Spleen (tissue), 11 donors: ENCODE results near the gene RAB11FIP4. TPM values are rescaled to one million over a fixed set of nuclear protein-coding genes. Genes with fewer than 3 reads are reported as not detected.
"Not testable (repeated sequence)": the region's sequence is repeated elsewhere in the genome, so short reads cannot be mapped to it uniquely, and the experiment has no call there.

ENCODE experiments used
- DNase-seq: peaks from one replicate; pipeline ENCODE4 v3.0.0-alpha.2; 2020
- H3K27ac ChIP-seq, 8 donors: fragments of 200-600 bp; sonication (generic) in 7 of 8; 1 replicate in 4 of 8; 2 replicates in 4 of 8; pipeline versions ENCODE4 v1.5.0 to v1.8.0; 2016 to 2021; ENCODE audit warnings: inconsistent platforms in 4 of 8, mild to moderate bottlenecking in 4 of 8, moderate library complexity in 1 of 8
- H3K27me3 ChIP-seq, 7 donors: fragments of 200-600 bp; sonication (generic) in 6 of 7; replicated peaks in 1 of 7; 1 replicate in 4 of 7; 2 replicates in 3 of 7; pipeline versions ENCODE4 v1.5.0 to v1.8.0; 2016 to 2021; ENCODE audit warnings: inconsistent platforms in 3 of 7, mild to moderate bottlenecking in 1 of 7
- H3K36me3 ChIP-seq, 6 donors: fragments of 200-600 bp; sonication (generic) in 5 of 6; 1 replicate in 4 of 6; 2 replicates in 2 of 6; pipeline versions ENCODE4 v1.5.0 to v1.8.0; 2016 to 2021; ENCODE audit warnings: inconsistent platforms in 2 of 6
- H3K4me1 ChIP-seq, 6 donors: fragments of 200-600 bp; sonication (generic) in 5 of 6; 1 replicate in 3 of 6; 2 replicates in 3 of 6; pipeline versions ENCODE4 v1.5.0 to v1.8.0; 2016 to 2021; ENCODE audit warnings: inconsistent platforms in 3 of 6
- H3K4me3 ChIP-seq, 8 donors: fragments of 200-600 bp; sonication (generic) in 7 of 8; 1 replicate in 4 of 8; 2 replicates in 4 of 8; pipeline versions ENCODE4 v1.5.0 to v1.8.0; 2016 to 2021; ENCODE audit warnings: inconsistent platforms in 4 of 8, mild to moderate bottlenecking in 4 of 8, moderate library complexity in 2 of 8
- H3K9me3 ChIP-seq, 8 donors: fragments of 200-600 bp; sonication (generic) in 7 of 8; 1 replicate in 4 of 8; 2 replicates in 4 of 8; pipeline versions ENCODE4 v1.5.0 to v1.8.0; 2016 to 2021; ENCODE audit warnings: inconsistent platforms in 4 of 8
- POLR2A ChIP-seq, 3 donors: fragments of 450-650 bp; IDR thresholded peaks; one replicate each; pipeline ENCODE4 v1.5.1; 2017; ENCODE audit warnings: antibody characterized with exemption in 3 of 3, mild to moderate bottlenecking in 1 of 3
- POLR2AphosphoS5 ChIP-seq, 3 donors: sonication (generic); formaldehyde crosslinking; IDR thresholded peaks; one replicate each; pipeline ENCODE4 v1.5.1; 2017; ENCODE audit warnings: antibody characterized with exemption in 3 of 3
- WGBS, 5 donors: extraction: QIAGEN DNeasy Blood & Tissue Kit in 3 of 5; methylation state at CpG; one replicate each; pipeline versions ENCODE4 v1.1.5 to v1.1.7; 2013 to 2018; 5-methylcytosine and 5-hydroxymethylcytosine counted together
- intact Hi-C: fragments of 100-400 bp; cut with DNase I; formaldehyde crosslinking; loops from one replicate; pipeline ENCODE4 v1.15.0; 2023; ENCODE audit warnings: low total_unique reads
- polyA plus RNA-seq, 3 donors: library from polyadenylated mRNA; stranded (reverse); fragments of 200-250 nt; gene quantifications; one replicate each; pipeline ENCODE4 v1.2.1, GENCODE V29; 2013
- total RNA-seq, 7 donors: library from RNA; depleted of rRNA in 3 of 7; stranded (reverse); fragments of >200 nt in 3 of 7; fragmentation: NEBNext Ultra II Directional in 4 of 7; extraction: Animal tissue kit (Norgen Biotek cat#: 25700) in 4 of 7; gene quantifications; one replicate each; pipeline versions ENCODE4 v1.1.0 to v1.2.1, GENCODE V29; 2016 to 2021
- TF ChIP-seq, protein P1 (sequence below), 11 experiments: fragments of 200-600 bp in 7 of 11; fragments of 450-650 bp in 4 of 11; sonication (generic) in 4 of 11; IDR thresholded peaks in 8 of 11; conservative IDR thresholded peaks in 3 of 11; 1 replicate in 7 of 11; 2 replicates in 4 of 11; pipeline versions ENCODE4 v1.4.0 to v1.8.0; 2016 to 2021; ENCODE audit warnings: antibody characterized with exemption in 11 of 11, inconsistent platforms in 4 of 11, mild to moderate bottlenecking in 1 of 11
- donor health status: healthy with polysubstance abuse.
- donor health status: DM: no; HTN: no; CAD: no; lungs with moderate emphysema.
- donor health status: DM: no; HTN: no; CAD: no.
- donor health status: Bipolar disorder and iron deficiency.
- donor health status: healthy.
- donor health status: DM: no; HTN: no; CAD: no.
- donor health status: DM: yes; HTN: yes; CAD: no.

The RAB11FIP4 gene
- total and polyA plus RNA-seq, 10 donors = 5.5 to 25.2 (median 20.9) TPM

DNA sequence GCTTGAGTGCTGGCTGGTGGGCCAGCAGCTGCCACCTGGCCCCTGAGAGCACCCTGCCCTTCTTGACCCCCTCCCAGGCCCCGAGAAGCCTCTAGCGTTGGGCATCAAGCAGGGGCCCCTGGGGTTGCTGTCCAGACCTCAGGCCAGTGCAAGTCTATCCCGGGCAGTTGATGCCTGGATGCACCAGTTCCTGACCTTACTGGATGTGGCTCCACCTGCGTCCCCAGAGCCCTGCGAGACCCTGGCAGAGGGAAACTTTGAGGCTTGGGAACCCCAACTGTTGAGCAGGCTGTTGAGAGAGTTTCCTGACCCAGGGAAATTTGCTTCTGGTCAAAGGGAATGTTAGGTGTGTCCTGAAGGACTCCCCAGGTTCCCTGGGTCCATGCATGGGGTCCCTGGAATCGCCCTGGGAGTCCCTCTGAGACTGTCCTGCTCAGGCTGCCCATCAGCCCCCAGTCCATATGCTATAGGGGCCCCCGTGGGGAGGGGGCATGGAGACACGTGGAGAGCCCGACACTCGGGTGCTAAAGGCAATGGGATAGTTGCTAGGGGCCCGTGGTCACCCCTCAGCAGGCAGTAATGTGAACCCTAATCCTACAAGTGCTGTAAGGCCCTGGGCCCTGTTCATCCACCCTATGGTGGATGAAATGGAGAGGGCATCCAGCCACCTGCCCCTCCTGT, 46.4 kb downstream of the RAB11FIP4 start:
- Histone ChIP-seq H3K27me3 (peaks cover 0 to 25% (median 0%) of the 10 kb centered on the region in 7 donors), H3K9me3 (no peaks in the 10 kb centered on the region), H3K4me1 (peaks cover 5 to 19% (median 16%) of the 10 kb centered on the region in 6 donors), H3K27ac (no peak overlapping the region), H3K4me3 (no peak overlapping the region), H3K36me3 (no peaks in the 10 kb centered on the region)
- TF ChIP-seq POLR2AphosphoS5 (IDR thresholded peaks at IDR 0.05) (no peak), POLR2A (IDR thresholded peaks at IDR 0.05) (no peak)
- TF ChIP-seq, protein P1, sequence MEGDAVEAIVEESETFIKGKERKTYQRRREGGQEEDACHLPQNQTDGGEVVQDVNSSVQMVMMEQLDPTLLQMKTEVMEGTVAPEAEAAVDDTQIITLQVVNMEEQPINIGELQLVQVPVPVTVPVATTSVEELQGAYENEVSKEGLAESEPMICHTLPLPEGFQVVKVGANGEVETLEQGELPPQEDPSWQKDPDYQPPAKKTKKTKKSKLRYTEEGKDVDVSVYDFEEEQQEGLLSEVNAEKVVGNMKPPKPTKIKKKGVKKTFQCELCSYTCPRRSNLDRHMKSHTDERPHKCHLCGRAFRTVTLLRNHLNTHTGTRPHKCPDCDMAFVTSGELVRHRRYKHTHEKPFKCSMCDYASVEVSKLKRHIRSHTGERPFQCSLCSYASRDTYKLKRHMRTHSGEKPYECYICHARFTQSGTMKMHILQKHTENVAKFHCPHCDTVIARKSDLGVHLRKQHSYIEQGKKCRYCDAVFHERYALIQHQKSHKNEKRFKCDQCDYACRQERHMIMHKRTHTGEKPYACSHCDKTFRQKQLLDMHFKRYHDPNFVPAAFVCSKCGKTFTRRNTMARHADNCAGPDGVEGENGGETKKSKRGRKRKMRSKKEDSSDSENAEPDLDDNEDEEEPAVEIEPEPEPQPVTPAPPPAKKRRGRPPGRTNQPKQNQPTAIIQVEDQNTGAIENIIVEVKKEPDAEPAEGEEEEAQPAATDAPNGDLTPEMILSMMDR (IDR thresholded peaks at IDR 0.05 in 8 of 11, conservative IDR thresholded peaks at IDR 0.05 in 3 of 11) = no peak
- intact Hi-C loops = loop anchor here (5.0 kb wide), 2 partner anchors 89 to 404 kb away; no protein-coding TSS in a partner anchor
- 67 to 71% (median 70%) methylated on average over 6 to 11 of the region's 11 CpGs for WGBS, 5 donors
- DNase-seq = no peak

DNA sequence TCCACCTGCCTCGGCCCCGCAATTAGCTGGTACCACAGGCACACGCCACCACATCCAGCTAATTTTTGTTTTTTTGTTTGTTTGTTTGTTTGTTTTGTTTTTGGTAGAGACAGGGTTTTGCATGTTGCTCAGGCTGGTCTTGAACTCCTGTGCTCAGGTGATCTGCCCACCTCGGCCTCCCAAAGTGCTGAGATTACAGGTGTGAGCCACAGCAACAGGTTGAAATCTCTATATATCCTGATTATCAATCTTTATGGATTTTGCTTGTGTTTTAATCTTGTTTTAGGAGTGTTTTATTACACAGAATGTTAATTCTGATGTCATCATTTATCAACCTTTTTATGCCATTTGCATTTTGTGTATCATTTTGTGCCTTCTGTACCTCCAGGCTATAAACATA, 48.2 kb downstream of the RAB11FIP4 start:
- no peak overlapping the region for H3K4me3 ChIP-seq
- DNase-seq = no peak
- 92 to 97% (median 94%) methylated on average over 4 of the region's 4 CpGs for WGBS, 5 donors
- no peaks in the 10 kb centered on the region for H3K9me3 ChIP-seq
- peaks cover 3 to 8% (median 6%) of the 10 kb centered on the region in 6 donors for H3K4me1 ChIP-seq
- H3K36me3 ChIP-seq = no peaks in the 10 kb centered on the region
- H3K27me3 ChIP-seq = peaks cover 0 to 13% (median 0%) of the 10 kb centered on the region in 7 donors
- H3K27ac ChIP-seq = no peak overlapping the region
- TF ChIP-seq, protein P1 (IDR thresholded peaks at IDR 0.05 in 8 of 11, conservative IDR thresholded peaks at IDR 0.05 in 3 of 11) = no peak
- no peak for TF ChIP-seq POLR2A (IDR thresholded peaks at IDR 0.05)
- no peak for TF ChIP-seq POLR2AphosphoS5 (IDR thresholded peaks at IDR 0.05)
- intact Hi-C loops = loop anchor here (5.0 kb wide), 2 partner anchors 88 to 403 kb away; no protein-coding TSS in a partner anchor

DNA sequence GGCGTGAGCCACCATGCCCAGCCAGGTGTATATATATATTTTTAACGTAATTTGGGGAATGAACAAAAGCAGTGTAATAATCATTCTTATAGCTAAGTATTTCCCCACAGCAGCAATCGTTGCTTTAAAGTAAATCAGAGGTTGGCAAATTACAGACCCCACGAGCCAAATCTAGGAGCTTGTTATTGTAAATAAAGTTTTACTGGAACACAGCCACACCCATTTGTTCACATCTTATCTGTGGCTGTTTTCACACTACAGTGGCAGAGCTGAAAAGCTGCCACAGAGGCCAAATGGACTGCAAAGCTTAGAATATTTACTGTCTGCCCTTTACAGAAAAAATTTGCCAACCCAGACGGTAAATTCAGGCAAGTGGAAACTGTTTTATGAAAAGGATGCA, 50.8 kb downstream of the RAB11FIP4 start:
- Histone ChIP-seq H3K4me3 (no peak overlapping the region), H3K27ac (no peak overlapping the region), H3K4me1 (peaks cover 2 to 4% (median 4%) of the 10 kb centered on the region in 6 donors), H3K36me3 (no peaks in the 10 kb centered on the region), H3K9me3 (no peaks in the 10 kb centered on the region), H3K27me3 (peaks cover 0 to 10% (median 0%) of the 10 kb centered on the region in 7 donors)
- DNase-seq = no peak
- no peak for TF ChIP-seq POLR2AphosphoS5 (IDR thresholded peaks at IDR 0.05)
- TF ChIP-seq POLR2A (IDR thresholded peaks at IDR 0.05) = no peak
- TF ChIP-seq, protein P1 (IDR thresholded peaks at IDR 0.05 in 8 of 11, conservative IDR thresholded peaks at IDR 0.05 in 3 of 11) = no peak
- WGBS, 5 donors = 77 to 91% (median 86%) methylated on average over 5 of the region's 5 CpGs
- intact Hi-C loops = no loop called here

DNA sequence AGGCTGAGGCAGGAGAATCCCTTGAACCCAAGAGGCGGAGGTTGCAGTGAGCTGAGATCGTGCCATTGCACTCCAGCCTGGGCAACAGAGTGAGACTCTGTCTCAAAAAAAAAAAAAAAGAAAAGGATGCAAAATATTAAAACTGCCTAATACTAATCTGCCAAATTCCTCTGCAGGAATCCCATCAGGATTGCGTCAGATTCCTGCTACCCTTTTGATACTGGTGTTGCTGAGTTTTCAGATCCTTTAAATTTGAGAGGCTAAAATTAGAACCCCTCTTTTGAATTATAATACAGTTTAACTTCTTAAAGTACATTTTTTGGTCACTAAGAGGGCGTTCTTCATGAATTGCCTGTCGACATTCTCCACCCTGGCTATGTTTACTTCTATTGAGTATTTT, 51.4 kb downstream of the RAB11FIP4 start:
- DNase-seq, intact Hi-C loops, H3K4me1 ChIP-seq, H3K36me3 ChIP-seq, H3K9me3 ChIP-seq, H3K27ac ChIP-seq, H3K4me3 ChIP-seq, H3K27me3 ChIP-seq: not testable (repeated sequence)
- WGBS, 5 donors = 74 to 89% (median 84%) methylated on average over 5 of the region's 5 CpGs
